Duodenal mucosa (tissue), 2 donors: ENCODE measurements around the gene TNS1.

Source experiments
- H3K27ac ChIP-seq: one replicate; pipeline ENCODE4 v1.7.0; 2013; ENCODE audit warnings: low read depth, low read length
- H3K27me3 ChIP-seq, 2 donors: one replicate each; pipeline ENCODE4 v1.7.0; 2013; ENCODE audit warnings: low read length in 2 of 2, control low read depth in 1 of 2; ENCODE audit not compliant: insufficient read depth in 2 of 2, control insufficient read depth in 1 of 2
- H3K36me3 ChIP-seq, 2 donors: one replicate each; pipeline ENCODE4 v1.7.0; 2013; ENCODE audit warnings: low read length in 2 of 2, control low read depth in 1 of 2; ENCODE audit not compliant: insufficient read depth in 2 of 2, control insufficient read depth in 1 of 2
- H3K4me1 ChIP-seq, 2 donors: one replicate each; pipeline ENCODE4 v1.7.0; 2013; ENCODE audit warnings: low read length in 2 of 2, control low read depth in 1 of 2; ENCODE audit not compliant: insufficient read depth in 2 of 2, control insufficient read depth in 1 of 2
- H3K4me3 ChIP-seq, 2 donors: one replicate each; pipeline ENCODE4 v1.7.0; 2013; ENCODE audit warnings: low read length in 2 of 2, low read depth in 1 of 2
- H3K9ac ChIP-seq, 2 donors: one replicate each; pipeline ENCODE4 v1.7.0; 2013; ENCODE audit warnings: low read length in 2 of 2, low read depth in 1 of 2
- H3K9me3 ChIP-seq, 2 donors: one replicate each; pipeline ENCODE4 v1.7.0; 2013; ENCODE audit warnings: low read length in 2 of 2, control low read depth in 1 of 2; ENCODE audit not compliant: control insufficient read depth in 1 of 2

Gene TNS1

GRCh38 chr2:217904614-217904965 is 98.2 kb downstream of the TNS1 start:
- Histone ChIP-seq H3K9me3 (no peaks in the 10 kb centered on the region), H3K4me1 (peaks cover 40 to 49% of the 10 kb centered on the region in 2 donors), H3K9ac (no peak overlapping the region), H3K27me3 (no peaks in the 10 kb centered on the region), H3K4me3 (no peak overlapping the region), H3K36me3 (no peaks in the 10 kb centered on the region), H3K27ac (peak overlapping the region; percentile 85)

GRCh38 chr2:217903859-217904613 is 98.8 kb downstream of the TNS1 start:
- Histone ChIP-seq H3K9ac (peak overlapping the region; percentile 7 to 21), H3K4me1 (peaks cover 43 to 54% of the 10 kb centered on the region in 2 donors), H3K9me3 (no peaks in the 10 kb centered on the region), H3K27ac (peak overlapping the region; percentile 85), H3K4me3 (no peak overlapping the region), H3K36me3 (no peaks in the 10 kb centered on the region), H3K27me3 (no peaks in the 10 kb centered on the region)

DNA sequence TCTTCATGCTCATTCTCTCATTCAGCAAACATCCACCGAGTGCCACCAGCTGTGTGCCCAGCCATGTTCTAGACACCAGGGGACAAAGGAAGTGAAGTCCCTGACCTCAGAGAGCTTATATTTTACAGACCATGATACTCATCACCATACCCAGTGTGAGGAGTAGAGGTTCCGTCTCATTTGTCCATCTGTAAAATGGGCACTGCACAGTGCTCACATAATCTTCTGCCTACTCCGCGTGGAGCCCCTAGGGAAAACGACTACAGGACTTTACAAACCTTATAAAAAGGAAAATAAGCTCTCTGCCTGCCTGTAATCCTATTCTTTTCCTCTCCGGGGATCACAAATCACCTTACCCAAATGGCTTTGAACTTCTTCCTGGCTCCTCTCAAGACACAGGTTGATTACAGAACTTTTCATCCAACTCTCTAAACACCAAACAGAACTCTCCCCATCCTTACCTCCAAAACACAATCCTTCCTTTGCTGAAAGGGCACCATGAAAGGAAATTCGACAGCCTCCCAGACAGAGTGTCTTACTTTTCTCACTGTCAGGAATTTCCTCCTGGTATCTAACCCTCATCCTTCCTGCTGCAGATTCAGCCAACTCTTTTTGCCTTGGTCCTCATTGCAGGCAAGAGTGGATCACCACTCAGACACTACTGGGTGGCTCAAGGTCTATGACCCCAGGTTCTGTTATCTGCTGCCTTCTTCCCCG is 99.5 kb downstream of the TNS1 start:
- H3K27ac ChIP-seq: peak overlapping the region; percentile 85
- H3K4me1 ChIP-seq: peaks cover 49 to 60% of the 10 kb centered on the region in 2 donors
- peak overlapping the region in 1 of 2 donors; percentile 34 for H3K4me3 ChIP-seq
- no peaks in the 10 kb centered on the region for H3K36me3 ChIP-seq
- no peaks in the 10 kb centered on the region for H3K27me3 ChIP-seq
- peak overlapping the region; percentile 7 to 21 for H3K9ac ChIP-seq
- H3K9me3 ChIP-seq: no peaks in the 10 kb centered on the region

- Histone ChIP-seq H3K9ac (peak overlapping the region; percentile 5 to 21), H3K4me1 (peaks cover 56 to 60% of the 10 kb centered on the region in 2 donors), H3K4me3 (peak overlapping the region in 1 of 2 donors; percentile 34)
Measured at GRCh38 chr2:217902379-217903141, 100.2 kb downstream of the TNS1 start.

GRCh38 chr2:217901835-217902378 is 100.9 kb downstream of the TNS1 start:
- peak overlapping the region; percentile 85 for H3K27ac ChIP-seq

More at GRCh38 chr2:217902379-217903141, 100.2 kb downstream of the TNS1 start:
- H3K27ac ChIP-seq: peak overlapping the region; percentile 85
- no peaks in the 10 kb centered on the region for H3K9me3 ChIP-seq
- H3K36me3 ChIP-seq: peaks cover 0 to 3% of the 10 kb centered on the region in 2 donors
- H3K27me3 ChIP-seq: no peaks in the 10 kb centered on the region

GRCh38 chr2:217901400-217901799 is 101.4 kb downstream of the TNS1 start:
- H3K9me3 ChIP-seq: no peaks in the 10 kb centered on the region
- H3K4me3 ChIP-seq: no peak overlapping the region
- no peaks in the 10 kb centered on the region for H3K27me3 ChIP-seq
- H3K36me3 ChIP-seq: peaks cover 0 to 9% of the 10 kb centered on the region in 2 donors
- H3K9ac ChIP-seq: peak overlapping the region in 1 of 2 donors; percentile 7
- peaks cover 56 to 60% of the 10 kb centered on the region in 2 donors for H3K4me1 ChIP-seq
- peak overlapping the region; percentile 85 for H3K27ac ChIP-seq

More at GRCh38 chr2:217901835-217902378, 100.9 kb downstream of the TNS1 start:
- H3K4me3 ChIP-seq: no peak overlapping the region
- H3K36me3 ChIP-seq: peaks cover 0 to 8% of the 10 kb centered on the region in 2 donors
- H3K9me3 ChIP-seq: no peaks in the 10 kb centered on the region
- peak overlapping the region in 1 of 2 donors; percentile 7 for H3K9ac ChIP-seq
- no peaks in the 10 kb centered on the region for H3K27me3 ChIP-seq
- peaks cover 56 to 60% of the 10 kb centered on the region in 2 donors for H3K4me1 ChIP-seq

DNA sequence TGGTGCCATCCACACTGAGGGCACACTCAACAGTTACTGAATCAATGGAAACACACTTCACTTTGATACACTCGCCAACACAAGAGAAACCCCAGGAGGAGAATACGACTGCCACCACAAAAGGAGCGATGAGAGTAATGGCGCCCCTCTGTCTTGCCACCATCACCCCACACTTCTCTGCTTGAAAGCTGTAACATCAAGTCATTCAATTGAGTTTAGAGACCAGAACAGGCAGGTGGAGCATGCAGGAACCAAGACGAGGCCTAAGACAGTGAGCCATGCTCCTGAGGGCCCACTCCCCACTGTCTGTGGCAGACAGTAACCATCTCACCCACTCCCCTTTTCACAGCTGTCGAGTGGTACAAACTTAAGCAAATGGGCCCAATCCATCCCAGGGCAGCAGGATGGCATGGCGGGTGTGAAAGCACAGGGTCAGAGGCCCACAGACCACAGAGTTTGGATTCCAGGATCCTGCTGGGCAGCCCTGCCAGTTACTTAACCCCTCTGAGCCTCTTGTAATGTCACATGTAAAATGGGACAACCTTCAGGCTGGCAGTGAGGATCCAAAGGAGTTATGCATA is 101.9 kb downstream of the TNS1 start:
- Histone ChIP-seq H3K27me3 (no peaks in the 10 kb centered on the region), H3K9me3 (no peaks in the 10 kb centered on the region), H3K36me3 (peaks cover 2 to 13% of the 10 kb centered on the region in 2 donors), H3K4me3 (no peak overlapping the region), H3K27ac (no peak overlapping the region), H3K9ac (no peak overlapping the region), H3K4me1 (peaks cover 56 to 60% of the 10 kb centered on the region in 2 donors)

GRCh38 chr2:217900010-217900779 is 102.6 kb downstream of the TNS1 start:
- H3K4me1 ChIP-seq: peaks cover 56 to 57% of the 10 kb centered on the region in 2 donors
- H3K4me3 ChIP-seq: no peak overlapping the region
- no peak overlapping the region for H3K27ac ChIP-seq
- no peaks in the 10 kb centered on the region for H3K9me3 ChIP-seq
- H3K9ac ChIP-seq: no peak overlapping the region
- peaks cover 4 to 15% of the 10 kb centered on the region in 2 donors for H3K36me3 ChIP-seq
- no peaks in the 10 kb centered on the region for H3K27me3 ChIP-seq
